ENCODE results near the gene C1orf53.

DNA sequence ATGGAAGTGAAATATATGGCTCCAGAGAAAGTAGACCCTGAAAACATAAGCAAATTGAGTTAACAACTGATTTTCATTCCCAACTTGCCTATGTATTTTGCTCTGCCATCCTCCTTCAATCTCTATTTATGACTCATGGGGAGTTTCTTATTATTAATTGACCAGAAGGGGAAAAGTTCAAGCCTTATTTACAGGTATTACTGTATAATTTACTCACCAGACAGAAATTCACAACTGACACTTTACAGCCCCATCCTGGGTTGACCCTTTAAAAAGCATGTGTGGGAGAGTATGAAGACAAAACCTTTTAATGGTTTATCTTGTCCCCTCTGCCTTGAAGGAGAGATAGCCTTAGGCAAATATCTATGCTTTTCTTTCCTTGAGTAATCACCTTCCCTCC is 39.8 kb upstream of the C1orf53 start:
- TF ChIP-seq L3MBTL2 (conservative IDR thresholded peaks at IDR 0.05) (no peak), BHLHE40 (IDR thresholded peaks at IDR 0.05; ENCODE audit: borderline replicate concordance) (no peak), LEF1 (IDR thresholded peaks at IDR 0.05; ENCODE audit: borderline replicate concordance) (no peak), FOXK2 (IDR thresholded peaks at IDR 0.05) (no peak), FOXM1 (IDR thresholded peaks at IDR 0.05; ENCODE audit: borderline replicate concordance) (no peak), NFRKB (IDR thresholded peaks at IDR 0.05) (no peak), ARNT (IDR thresholded peaks at IDR 0.05) (no peak), ELF4 (IDR thresholded peaks at IDR 0.05) (no peak)
